DND-41 (cell line): ENCODE results near the gene GALNT7.

Experiments used
- CTCF ChIP-seq: IDR thresholded peaks from 2 replicates; pipeline ENCODE4 v1.5.1; 2012; ENCODE audit warnings: borderline replicate concordance, low read length, moderate library complexity, mild to moderate bottlenecking; ENCODE audit not compliant: poor library complexity, severe bottlenecking; ENCODE audit errors: extremely low read depth
- EZH2 ChIP-seq: IDR thresholded peaks from 3 replicates; pipeline ENCODE4 v1.6.1; 2012; ENCODE audit warnings: borderline replicate concordance, low read depth, mild to moderate bottlenecking, moderate library complexity, low read length, inconsistent platforms; ENCODE audit not compliant: severe bottlenecking

DNA sequence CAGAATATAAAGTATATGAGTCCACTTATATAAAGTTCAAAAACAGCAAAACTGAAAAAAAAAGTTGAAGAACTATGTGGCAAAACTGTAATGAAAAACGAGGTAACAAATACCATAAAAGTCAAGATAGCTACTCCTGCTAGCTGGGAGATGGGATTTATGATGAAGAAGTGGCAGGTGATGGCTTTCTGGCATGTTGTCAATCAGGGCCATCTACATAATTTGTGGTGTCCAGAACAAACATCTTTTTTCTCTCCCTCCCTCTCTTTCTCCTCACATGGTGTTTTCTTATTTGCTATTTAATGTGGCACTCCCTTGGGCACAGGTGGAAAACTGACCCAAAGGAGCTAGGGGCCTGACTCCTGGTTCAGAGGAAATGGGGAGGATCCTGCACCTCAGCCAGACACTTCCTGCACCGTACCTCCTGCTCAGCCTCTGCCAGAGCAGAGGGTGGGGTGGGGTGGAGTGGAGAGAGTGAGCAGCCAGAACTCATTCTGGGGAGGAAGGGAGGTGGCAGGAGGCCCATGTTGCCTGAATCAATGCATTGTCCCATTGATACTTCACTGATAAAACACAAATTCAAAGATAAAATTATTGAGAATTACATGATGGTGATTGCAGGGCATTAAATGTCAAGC is 196.9 kb downstream of the GALNT7 start:
- no peak for TF ChIP-seq CTCF
- no peak for TF ChIP-seq EZH2
